DMS114 treated with DMSO at 0.1 percent for 48 hours (cell line): ENCODE results near the gene LSM14B.

ENCODE experiments used
- DNase-seq: peaks from one replicate; lab custom pipeline; 2025; ENCODE audit not compliant: unreplicated experiment; lab: John Stamatoyannopoulos, UW

LSM14B gene

GRCh38 chr20:62131560-62132320 lies 9.5 kb downstream of the LSM14B start:
- DNase-seq: no peak

- no peak for DNase-seq
Measured at GRCh38 chr20:62132421-62132820, 10.1 kb downstream of the LSM14B start.

GRCh38 chr20:62133051-62133845 lies 11.0 kb downstream of the LSM14B start:
- no peak for DNase-seq

GRCh38 chr20:62133864-62134263 lies 11.6 kb downstream of the LSM14B start:
- no peak for DNase-seq

GRCh38 chr20:62134735-62135231 lies 12.5 kb downstream of the LSM14B start:
- no peak for DNase-seq

- no peak for DNase-seq
Measured at GRCh38 chr20:62135573-62136266, 13.4 kb downstream of the LSM14B start.

- peak; percentile 32 for DNase-seq
Measured at GRCh38 chr20:62136283-62137091, 14.2 kb downstream of the LSM14B start.

GRCh38 chr20:62137092-62137384 lies 14.8 kb downstream of the LSM14B start:
- DNase-seq: no peak

- no peak for DNase-seq
Measured at GRCh38 chr20:62137478-62138203, 15.4 kb downstream of the LSM14B start.

GRCh38 chr20:62138204-62138543 lies 15.9 kb downstream of the LSM14B start:
- DNase-seq: no peak

- DNase-seq: no peak
Measured at GRCh38 chr20:62138912-62139311, 16.6 kb downstream of the LSM14B start.

GRCh38 chr20:62139636-62140035 lies 17.4 kb downstream of the LSM14B start:
- no peak for DNase-seq

- no peak for DNase-seq
Measured at GRCh38 chr20:62141043-62141396, 18.7 kb downstream of the LSM14B start.

- DNase-seq: no peak
Measured at GRCh38 chr20:62141397-62142251, 19.3 kb downstream of the LSM14B start.

GRCh38 chr20:62142252-62143080 lies 20.2 kb downstream of the LSM14B start:
- no peak for DNase-seq

GRCh38 chr20:62143081-62143956 lies 21.0 kb downstream of the LSM14B start, which contains the start of the genes PSMA7 and SS18L1:
Gene PSMA7, minus strand, starts transcription at chr20:62143394. Its CDS starts 91 bp downstream, at chr20:62143303.
Gene SS18L1, plus strand, starts transcription at chr20:62143769. Its CDS starts 52 bp downstream, at chr20:62143821.
- peak; percentile 67 for DNase-seq
